Eye (tissue), 1 donor: Measurements from ENCODE around the gene IL13.

Source experiments
- DNase-seq: peaks from one replicate; pipeline ENCODE4 v3.0.0-alpha.2; 2015

Gene IL13

DNA sequence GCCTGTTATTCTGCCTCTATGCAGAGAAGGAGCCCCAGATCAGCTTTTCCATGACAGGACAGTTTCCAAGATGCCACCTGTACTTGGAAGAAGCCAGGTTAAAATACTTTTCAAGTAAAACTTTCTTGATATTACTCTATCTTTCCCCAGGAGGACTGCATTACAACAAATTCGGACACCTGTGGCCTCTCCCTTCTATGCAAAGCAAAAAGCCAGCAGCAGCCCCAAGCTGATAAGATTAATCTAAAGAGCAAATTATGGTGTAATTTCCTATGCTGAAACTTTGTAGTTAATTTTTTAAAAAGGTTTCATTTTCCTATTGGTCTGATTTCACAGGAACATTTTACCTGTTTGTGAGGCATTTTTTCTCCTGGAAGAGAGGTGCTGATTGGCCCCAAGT is 15.5 kb downstream of the IL13 start:
- DNase-seq = no peak

DNA sequence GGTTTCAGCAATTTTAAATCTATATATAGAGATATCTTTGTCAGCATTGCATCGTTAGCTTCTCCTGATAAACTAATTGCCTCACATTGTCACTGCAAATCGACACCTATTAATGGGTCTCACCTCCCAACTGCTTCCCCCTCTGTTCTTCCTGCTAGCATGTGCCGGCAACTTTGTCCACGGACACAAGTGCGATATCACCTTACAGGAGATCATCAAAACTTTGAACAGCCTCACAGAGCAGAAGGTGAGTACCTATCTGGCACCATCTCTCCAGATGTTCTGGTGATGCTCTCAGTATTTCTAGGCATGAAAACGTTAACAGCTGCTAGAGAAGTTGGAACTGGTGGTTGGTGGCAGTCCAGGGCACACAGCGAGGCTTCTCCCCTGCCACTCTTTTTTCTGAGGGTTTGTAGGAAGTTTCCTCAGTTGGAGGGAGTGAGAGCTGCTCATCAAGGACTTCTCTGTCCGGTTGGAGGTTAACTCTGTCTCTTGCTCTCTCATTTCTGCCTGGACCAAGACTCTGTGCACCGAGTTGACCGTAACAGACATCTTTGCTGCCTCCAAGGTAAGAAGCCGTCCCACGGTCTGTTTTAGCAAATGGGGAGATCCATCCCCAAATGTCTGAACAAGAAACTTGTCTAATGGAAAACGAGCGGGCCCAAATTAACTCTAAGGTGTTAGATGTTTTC is 16.1 kb downstream of the IL13 start, which contains the start of gene IL4:
TSS of gene IL4 (plus strand) at position 51 of the 692 bp plus-strand sequence. CDS start at position 113, 62 bp downstream.
- no peak for DNase-seq

DNA sequence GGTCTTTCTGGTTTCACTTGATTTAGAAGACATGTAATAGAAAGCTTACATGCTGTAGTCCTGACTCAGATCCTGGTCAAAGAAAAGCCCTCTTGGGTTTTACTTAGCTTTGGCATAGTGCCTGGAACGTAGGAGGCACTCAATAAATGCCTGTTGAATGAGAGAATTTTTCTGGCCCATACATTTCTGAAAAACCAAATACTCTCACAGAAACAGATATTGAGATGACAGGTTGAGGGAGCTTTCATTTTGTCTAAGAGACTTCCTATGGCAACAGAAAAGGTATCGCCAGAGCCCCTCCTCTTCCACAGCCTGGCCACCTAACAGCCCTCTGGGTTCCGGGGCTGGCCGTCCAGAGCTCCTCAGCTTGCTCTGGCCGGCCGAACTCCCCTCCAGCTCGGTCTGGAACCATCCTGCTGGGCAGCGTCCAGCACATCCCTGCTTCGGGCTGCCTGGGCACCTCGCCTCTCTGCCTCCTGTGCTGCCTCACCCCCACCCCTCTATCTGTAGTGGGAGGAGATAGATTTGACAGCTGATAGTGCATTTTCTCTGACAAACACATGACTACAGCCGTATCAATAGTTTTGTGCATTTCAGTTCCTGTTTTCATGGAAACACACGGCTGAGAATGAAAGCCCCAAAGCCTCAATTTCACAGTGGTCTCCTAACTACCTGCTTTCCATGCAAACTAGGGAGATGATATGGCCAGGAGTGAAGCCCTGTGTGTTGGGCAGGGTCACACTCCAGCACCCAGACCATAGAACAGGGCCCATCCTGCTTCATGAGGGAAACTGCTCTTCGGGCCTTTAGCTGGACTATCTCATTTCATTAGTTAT is 16.9 kb downstream of the IL13 start:
- DNase-seq = no peak

- no peak for DNase-seq
These were observed 18.1 kb downstream of the IL13 start for GRCh38 chr5:132675936-132676689.

DNA sequence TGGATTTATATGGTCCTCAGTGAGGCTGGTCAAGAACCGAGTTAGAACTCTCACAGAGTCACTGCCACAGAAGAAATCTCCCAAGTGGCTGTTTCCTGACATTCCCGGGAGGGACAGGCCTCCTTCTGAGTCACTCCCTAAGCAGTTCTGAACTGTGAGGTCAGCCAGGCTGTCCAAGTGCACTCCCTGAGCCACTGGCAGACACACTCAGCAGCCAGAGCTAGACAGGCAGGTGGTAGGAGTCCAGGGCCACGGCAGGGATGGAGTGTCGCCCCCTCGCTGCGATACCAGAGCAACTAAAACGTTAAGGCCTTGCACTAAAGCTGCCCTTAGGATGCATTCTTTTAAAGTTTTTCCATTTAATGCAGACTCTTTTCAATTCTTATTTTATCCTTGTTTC is 19.2 kb downstream of the IL13 start:
- DNase-seq = peak; percentile 21

- no peak for DNase-seq
These were observed 19.9 kb downstream of the IL13 start for GRCh38 chr5:132677682-132678400.

GRCh38 chr5:132678735-132679134 is 20.8 kb downstream of the IL13 start:
- no peak for DNase-seq

DNA sequence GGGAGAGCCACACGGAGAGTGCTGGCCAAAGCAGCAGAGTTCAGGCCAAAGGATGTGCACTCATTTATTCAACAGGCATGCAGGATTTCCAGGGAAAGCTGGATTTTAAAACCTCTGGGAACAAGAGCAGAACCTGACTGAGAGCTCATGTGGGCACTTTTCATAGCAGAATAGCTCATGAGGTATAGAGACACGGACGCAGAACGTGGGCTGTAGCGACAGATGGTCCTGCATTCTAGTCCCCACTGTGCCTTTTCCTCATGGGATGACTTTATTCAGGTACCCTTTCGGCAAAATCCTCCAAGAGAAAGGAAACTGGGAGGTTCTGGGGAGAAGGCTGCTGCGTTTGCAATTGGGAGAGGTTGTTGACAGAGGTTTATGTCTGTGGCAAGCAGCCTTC is 21.2 kb downstream of the IL13 start:
- DNase-seq = no peak

- DNase-seq = no peak
These were observed 21.9 kb downstream of the IL13 start for GRCh38 chr5:132679717-132680380.

- no peak for DNase-seq
These were observed 23.0 kb downstream of the IL13 start for GRCh38 chr5:132680780-132681475.

DNA sequence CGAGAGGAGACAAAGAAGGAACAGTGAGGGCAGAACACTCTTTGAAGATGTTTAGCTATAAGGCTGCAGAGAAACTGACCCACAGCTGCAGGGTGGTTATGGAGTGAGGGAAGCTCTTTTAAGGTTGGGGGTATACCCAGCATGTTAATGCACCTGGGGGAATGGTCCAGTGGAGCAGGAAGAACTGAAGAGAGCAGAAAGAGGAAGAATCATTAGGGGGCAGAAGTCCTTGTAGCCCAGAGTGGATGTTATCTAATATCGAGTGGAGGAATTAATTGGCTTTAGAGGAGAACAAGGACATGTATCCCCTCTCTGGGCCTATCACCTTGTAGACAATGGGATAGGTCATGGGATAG is 23.5 kb downstream of the IL13 start:
- DNase-seq = no peak

- no peak for DNase-seq
These were observed 24.0 kb downstream of the IL13 start for GRCh38 chr5:132681983-132682382.

- peak; percentile 38 for DNase-seq
These were observed 26.5 kb downstream of the IL13 start for GRCh38 chr5:132684491-132684890.

GRCh38 chr5:132684922-132685720 is 27.1 kb downstream of the IL13 start:
- DNase-seq = no peak

DNA sequence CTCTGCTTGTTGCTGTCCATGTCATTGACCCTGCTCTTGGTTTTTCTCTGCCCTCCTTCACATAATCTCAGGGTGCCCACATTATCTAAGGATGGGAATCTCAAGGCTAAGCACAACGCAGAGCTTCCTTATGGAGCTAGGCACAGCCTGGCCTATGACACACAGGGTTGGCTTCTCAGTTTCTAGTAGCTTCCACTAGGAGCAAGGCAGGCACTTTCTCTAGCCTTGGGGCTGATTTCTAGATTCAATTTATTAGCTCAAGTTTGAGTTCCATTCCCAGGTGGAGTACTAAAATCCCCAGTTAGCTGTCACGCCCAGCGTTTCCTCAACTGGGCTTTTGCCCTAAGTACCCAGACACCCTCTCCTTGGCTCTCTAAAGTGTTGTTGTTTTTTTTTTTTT is 28.2 kb downstream of the IL13 start:
- no peak for DNase-seq

DNA sequence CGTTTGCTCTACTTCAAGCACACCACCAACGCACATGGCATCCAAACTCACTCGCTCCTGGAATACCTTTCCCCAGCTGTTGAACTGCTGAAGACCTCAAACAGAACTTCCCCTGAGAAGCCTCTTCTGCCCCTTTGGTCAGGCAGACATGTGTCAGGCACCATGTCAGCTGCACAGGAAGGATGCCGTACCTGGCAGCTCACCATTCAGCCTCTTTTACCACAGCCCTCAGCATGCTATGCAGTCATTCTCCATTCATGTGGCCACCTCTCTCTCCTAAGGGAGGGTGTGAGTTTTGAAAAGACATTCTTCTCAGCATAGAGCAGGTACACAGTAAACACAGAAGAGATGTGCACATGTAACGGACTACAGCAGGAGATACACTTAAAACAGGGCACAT is 30.0 kb downstream of the IL13 start:
- no peak for DNase-seq

GRCh38 chr5:132688536-132689339 is 30.8 kb downstream of the IL13 start:
- no peak for DNase-seq

DNA sequence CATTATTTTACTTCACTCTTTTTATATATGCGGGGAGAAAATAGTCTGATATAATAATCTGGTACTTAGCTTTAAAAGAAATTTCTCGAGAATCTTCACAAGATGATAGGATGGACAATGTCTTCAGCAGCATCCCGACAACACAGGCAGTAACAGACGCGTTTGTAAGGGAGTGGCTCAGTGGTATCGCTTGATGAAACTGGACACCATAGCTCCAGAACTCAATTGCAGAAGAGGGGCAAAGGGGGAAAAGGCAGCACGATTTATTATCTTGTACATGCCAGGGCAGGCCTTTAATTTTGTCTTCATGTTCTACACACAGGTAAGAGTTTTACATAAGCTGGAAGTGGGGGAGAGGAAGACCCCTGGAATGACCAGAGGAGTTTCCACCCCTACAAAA is 31.5 kb downstream of the IL13 start:
- no peak for DNase-seq

GRCh38 chr5:132690156-132690555 is 32.2 kb downstream of the IL13 start:
- no peak for DNase-seq
